GM21825 (cell line): Measurements from ENCODE around the gene ATAD5.
"Not testable (repeated sequence)": the region's sequence is repeated elsewhere in the genome, so short reads cannot be mapped to it uniquely, and the experiment has no call there.

ENCODE experiments used
- ATAC-seq: cut with Tn5 transposase; IDR thresholded peaks from one replicate; pipeline ENCODE4 v1.9.1; 2021; ENCODE audit warnings: mild to moderate bottlenecking, moderate library complexity; ENCODE audit not compliant: unreplicated experiment

The ATAD5 gene

DNA sequence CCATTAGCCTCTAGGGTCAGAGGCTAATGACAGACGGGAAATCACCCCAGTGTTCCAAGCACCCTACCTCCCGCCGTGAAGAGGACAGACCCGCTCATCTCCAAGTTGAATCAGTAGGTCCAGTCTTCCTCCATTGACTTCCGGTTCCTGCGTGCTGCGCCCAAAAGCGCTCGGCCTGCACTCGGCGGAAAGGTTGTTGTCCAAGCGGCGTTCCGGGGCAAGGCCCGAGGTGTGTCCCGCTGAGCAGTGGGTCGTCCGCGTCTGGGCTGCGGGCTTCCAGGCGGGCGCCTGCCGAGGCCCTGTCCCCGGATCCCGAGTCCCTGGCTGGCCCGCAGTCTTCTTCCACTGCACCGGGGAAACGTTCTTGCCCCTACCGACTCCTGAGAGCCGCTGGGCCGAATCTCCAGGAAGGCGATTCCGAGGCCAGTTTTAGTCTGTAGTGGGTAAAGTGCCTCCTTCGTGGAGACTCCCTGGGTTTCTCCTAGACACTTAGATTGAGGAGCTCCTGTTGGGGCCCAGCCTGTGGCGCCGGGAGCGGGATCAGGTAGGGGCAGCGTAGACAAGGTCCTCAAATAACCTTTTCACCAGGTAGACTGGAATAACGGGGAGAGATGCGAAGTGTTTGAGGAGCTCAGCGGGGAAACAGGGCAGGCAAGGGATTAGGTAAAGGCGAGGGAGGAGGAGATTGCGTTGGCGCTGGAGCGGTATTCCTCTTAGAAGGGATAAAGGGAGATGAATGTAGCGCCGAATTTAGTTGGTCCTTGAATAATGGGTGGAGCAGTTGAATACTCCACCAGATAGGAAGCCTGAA is 74.5 kb downstream of the ATAD5 start, which contains the start of gene TEFM:
TSS of gene TEFM (minus strand) at position 138 of the 811 bp plus-strand sequence. CDS start at position 98, 40 bp downstream.
- ATAC-seq: peak; percentile 92

DNA sequence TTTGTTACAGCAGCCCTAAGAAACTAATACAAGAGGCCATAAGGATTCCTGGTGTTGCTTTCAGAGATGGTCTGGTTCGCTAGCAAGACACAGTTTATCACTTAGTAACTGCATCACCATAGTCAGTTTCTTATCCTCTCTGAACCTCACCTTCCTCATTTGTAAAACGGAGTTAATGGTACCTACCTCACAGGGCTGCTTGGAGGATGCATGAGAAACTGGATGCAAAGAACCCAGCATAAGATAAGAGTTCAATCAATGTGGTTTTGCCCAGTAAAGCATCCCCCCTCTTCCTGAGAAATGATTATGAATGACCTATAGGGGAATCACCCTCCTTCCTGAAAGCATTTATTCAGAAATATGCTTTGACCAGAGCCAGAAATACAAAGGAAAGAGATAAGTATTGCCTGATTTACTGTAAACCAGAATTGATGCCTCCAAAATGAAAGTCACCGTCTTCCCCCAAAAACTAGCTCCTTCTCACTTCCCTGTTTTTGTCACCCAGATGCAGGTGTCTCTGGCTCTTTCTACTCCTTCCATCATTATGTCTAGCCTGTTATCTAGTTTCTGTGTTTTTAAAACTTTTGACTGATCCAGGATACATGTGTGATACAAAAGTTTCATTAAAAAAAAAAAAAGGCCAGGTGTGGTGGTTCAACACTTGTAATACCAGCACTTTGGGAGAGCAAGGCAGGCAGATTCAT is 77.1 kb downstream of the ATAD5 start:
- no peak for ATAC-seq

DNA sequence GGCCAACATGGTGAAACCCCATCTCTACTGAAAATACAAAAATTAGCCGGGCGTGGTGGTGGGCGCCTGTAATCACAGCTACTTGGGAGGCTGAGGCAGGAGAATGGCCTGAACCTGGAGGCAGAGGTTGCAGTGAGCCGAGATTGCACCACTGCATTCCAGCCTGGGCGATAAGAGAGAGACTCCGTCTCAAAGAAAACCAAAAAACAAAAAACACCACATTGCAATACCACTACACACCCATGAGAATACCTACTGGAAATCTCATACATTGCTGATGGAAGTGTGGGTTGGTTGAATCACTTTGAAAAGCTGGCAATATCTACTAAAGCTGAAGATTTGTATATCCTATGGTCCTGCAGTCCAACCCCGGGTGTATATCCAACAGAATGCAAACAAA is 78.4 kb downstream of the ATAD5 start:
- not testable (repeated sequence) for ATAC-seq

DNA sequence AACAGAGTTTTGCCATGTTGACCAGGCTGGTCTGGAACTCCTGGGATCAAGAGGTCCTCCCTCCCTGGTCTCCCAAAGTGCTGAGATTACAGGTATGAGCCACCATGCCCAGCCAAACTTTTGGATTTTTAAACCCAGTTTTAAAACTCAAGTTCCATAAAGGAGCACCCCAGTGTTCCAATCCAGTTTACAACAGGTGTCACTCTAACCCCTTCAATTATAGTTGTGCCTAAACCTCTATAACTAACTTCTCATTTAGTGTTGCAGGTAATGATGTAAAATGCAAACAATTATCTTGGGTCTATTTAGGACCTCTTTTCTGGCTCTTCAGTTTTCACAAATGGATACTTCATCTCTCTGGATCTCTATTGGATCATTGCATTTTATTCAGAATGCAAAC is 82.2 kb downstream of the ATAD5 start:
- ATAC-seq: no peak

DNA sequence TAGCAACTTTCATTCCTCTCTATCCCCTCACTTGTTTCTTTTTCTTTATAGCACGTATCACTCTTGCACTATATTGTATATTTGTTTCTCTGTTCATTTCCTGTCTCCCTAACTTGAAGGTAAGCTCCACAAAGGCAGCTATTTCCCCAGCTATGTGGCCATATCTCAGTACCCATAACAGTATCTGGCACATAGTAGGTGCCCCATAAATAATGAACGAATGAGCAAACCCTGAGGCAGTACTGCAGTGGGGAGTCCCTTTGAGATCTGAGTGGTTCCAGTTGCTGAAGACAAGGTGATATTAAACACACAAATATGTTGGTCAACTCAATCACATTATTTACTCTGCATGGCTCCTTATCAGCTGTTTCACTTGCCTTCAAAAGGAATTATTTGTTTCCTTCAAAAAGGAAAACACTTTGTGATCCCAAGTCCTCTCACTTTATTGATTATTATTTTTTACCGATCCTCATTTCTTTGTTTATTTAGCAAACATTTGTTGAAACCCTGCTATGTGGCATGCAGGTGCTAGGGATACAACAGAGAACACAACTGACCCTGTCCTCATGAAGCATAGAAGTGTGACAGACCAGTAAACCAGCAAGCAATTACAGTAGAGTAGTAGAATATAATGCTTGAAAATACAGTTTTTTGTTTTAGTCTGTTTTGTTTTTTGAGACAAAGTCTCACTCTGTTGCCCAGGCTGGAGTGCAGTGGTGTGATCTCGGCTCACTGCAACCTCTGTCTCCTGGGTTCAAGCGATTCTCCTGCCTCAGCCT is 84.3 kb downstream of the ATAD5 start:
- no peak for ATAC-seq

DNA sequence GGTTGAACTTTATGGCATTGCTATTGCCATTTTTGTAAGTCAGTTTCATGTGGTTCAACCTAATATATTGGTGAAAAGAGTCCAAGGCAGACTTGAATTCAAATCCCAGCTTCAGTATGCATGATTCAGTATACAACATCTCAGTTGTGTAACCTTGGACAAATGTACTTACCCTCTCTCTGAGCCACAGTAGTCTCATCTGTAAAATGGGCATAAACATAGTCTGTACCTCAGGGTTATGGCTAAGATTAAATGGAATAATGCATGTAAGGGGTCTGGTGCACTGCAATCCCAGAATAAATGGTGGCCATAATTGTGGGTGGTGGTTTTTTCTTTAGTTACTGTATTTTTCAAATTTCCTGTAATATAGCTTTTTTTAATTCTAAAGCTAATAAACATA is 85.3 kb downstream of the ATAD5 start:
- no peak for ATAC-seq

DNA sequence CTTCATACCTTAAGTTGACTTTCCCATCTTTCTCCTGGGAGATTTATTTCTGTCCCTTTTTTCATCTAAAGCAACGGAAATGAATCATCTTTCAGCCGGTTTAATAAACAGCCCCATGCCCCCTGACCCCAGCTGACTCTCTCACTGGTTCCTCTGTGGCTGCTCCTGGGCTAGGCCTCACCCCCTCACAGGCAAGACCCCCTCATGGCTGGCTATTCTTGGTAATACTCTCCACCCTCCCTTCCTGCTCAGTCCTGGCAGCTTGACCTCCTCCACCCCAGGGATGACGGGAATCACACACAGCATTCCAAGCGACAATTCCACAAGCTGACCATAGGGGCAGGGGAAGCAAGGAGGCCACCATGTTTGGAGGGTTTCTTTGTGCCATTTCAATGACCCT is 88.5 kb downstream of the ATAD5 start:
- no peak for ATAC-seq

DNA sequence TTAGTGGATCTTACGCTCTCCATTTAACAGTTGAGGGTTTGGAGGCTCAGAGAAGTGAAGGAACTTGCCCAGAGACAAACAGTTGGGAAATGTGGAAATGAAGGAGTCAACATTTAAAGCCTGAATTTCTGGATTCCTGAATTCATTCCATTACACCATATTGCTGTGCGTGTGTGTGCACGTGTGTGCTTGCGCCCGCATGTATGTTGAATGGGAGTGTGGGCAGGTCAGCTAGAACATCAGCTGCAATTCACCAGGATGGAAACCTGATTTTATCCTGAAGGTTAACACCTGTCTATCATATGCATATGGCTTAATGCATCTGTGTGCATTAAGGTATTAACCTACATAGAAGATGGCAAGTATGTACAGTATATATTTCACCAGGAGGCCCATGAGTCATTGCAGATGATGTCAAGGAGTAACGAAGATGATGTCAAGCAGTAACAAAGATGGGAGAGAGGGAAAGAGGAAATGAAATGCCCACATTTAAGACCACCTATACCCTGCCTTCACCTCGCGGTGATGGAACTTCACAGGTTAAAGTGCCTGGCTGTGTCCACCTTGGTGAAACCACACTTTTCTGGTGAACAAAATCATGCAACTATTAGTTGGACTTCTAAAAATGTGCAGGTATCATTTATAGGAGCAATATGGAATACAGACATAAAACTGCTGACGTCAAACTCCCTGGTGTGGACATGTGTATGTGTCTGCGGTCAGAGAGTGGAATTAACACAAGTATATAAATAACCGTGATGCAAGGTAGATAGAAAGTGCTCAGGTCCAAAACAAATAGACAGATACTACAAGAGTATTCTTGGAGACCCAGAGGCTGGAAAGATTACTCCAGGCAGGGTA is 89.1 kb downstream of the ATAD5 start:
- ATAC-seq: no peak

DNA sequence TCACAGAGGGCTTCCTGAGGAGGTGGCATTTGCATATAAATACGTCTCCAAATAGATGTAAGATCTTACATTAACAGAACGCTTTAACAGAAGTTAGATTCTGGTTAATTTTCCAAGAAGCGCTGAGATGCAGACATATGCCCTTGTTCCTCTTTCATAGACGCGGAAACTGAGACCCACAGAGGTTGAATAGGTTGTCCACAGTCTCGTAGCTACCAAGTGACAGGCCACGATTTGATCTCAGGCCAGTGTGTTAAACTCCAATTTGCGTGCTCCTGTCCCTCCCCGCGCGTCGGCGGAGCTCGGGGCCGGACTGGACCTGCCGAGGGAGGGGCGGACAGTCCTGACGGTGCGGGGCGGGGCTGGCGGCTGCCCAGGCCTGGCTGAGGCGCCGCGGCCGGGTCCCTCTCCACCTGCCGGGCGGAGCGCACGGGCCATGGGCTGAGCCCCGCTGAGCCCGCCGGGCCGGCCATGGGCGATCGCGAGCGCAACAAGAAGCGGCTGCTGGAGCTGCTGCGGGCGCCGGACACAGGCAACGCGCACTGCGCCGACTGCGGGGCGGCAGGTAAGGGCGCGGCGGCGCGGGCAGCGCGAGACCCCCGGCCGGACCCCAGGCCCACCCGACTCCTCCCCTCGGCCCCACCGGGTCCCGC is 89.9 kb downstream of the ATAD5 start, which contains the start of gene ADAP2:
TSS of gene ADAP2 (plus strand) at position 402 of the 653 bp plus-strand sequence. CDS start at position 472, 70 bp downstream.
- no peak for ATAC-seq

DNA sequence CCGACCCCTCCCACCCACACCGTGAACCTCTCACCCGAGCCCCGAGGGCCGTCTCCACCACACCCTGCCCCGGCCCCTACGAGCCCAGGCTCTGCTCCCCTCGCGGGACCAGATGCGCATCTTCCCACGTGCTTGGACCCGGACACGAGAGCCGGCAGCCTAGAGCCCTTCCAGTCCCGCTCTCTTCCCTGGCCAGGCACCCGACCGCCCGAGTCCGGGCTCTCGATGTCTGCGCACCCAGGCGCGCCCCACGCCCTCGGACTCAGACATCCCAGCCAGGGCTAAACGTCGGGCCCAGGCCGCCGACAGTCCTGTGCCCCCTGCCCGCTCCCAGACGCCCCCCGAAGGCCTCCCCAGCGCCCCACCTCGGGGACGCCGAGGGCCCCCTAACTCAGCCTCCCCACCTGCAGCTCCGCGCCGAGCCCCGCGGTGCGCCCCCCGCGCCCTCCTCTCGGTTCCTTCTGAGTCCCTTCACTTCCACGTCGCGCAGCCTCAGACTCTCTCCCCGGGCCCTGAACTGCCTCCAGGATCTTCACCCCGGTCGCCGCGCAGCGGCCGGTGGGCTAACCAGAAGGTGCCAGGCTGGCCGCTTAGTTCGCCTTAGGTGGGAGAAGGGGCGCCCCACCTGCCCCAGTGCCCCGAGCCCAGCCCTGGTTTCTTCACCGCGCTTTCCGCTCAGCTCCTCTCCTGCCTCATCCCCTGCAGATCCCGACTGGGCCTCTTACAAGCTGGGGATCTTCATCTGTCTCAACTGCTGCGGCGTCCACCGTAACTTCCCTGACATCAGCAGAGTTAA is 90.7 kb downstream of the ATAD5 start:
- no peak for ATAC-seq

DNA sequence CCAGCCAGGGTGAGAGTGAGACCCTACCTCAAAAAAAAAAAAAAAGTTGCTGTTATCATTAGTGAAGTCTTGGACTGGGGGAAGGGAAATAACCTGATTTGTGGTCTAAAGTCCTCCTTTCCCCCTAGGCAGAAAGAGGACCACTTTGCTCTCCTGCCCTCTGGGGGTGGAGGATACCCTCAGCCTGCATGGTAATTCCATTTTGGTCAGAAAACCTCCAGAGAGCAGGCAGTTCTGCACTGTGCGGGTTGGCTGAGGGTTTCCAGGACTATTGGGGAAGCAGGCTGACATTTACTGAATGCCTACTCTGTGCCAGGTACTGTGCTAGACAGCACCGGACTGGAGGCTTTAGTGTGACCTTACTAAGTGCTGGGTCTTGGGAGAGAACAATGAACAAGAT is 92.6 kb downstream of the ATAD5 start:
- no peak for ATAC-seq

DNA sequence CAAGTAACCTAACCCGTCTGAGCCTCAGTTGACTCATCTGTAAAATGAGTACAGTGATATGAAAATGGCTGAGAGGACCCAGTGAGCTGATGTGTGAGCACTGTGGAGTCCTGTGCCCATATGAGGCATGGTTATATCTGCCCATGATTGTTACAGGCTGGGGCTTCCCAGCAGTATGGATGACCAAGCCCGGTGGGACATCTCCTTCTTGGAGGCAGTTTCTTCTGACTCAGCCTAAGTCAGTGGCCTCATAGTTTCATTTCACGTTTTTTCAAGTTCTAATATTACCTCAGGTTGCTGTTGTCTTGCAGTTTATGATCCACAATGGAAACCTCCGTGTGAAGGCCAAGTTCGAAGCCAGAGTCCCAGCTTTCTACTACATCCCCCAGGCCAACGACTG is 94.8 kb downstream of the ATAD5 start:
- no peak for ATAC-seq

DNA sequence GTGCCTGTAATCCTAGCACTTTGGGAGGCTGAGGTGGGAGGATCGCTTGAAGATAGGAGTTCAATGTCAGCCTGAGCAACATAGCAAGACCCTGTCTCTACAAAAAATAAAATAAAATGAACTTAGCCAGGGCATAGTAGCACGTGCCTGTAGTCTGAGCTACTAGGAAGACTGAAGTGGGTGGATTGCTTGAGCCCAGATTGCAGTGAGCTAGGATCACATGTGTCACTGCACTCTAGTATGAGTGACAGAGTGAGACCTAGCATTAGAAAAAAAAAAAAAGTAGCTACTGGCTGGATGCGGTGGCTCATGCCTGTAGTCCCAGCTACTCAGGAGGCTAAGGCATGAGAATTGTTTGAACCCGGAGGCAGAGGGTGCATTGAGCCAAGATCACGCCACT is 96.0 kb downstream of the ATAD5 start:
- ATAC-seq: no peak

DNA sequence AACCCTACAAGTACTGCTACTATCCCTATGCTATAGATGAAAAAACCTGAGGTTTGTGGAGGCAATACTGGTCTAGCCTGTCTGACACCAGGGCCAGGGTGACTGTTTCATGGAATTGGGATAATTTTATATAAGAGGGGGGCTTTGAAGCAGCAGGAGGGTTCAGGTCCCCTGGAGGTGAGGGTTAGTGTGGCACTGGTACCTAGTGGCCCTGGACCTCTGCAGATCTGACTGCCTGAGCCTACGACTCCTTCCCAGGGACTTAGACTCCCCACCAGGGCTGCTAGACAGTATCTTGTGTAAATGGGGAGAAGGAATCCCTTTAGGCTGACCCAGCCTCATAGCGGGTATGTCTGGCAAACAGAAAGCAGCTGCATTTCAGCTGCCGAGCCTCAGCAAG is 96.8 kb downstream of the ATAD5 start:
- no peak for ATAC-seq

DNA sequence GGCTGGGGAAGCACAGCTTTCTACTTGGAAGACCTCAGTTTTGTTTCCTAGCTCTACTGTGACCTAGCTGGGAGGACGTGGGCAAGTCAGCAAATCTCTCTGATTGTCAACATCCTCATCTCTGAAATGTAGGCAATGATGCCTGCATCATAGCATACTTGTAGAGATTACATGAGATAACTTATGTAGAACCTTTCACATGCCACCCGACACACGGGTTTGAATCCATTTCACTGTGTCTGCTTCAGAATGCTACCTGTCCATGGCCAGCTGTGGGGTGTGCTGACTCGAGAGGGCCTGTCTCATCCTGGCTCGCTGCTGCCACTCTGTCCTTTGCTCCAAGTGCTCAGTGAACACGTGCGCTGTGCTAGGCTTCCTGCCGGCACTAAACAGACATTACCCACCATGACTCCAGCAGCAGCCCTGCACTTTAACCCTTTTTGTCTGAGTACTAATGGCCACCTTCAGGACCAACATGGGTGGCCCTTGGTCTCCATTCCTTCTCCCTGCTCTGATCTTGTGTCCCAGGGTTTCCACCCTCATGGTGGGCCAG is 97.4 kb downstream of the ATAD5 start:
- ATAC-seq: no peak

DNA sequence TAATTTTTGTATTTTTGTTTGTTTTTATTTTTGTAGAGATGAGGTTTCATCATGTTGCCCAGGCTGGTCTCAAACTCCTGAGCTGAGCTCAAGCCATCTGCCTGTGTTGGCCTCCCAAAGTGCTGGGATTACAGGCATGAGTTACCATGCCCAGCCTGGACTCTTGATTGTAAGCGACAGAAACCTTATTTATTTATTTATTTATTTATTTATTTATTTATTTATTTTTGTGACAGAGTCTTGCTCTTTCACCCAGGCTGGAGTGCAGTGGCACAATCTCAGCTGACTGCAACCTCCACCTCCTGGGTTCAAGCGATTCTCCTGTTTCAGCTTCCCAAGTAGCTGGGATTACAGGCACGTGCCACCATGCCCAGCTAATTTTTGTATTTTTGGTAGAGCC is 98.1 kb downstream of the ATAD5 start:
- not testable (repeated sequence) for ATAC-seq

DNA sequence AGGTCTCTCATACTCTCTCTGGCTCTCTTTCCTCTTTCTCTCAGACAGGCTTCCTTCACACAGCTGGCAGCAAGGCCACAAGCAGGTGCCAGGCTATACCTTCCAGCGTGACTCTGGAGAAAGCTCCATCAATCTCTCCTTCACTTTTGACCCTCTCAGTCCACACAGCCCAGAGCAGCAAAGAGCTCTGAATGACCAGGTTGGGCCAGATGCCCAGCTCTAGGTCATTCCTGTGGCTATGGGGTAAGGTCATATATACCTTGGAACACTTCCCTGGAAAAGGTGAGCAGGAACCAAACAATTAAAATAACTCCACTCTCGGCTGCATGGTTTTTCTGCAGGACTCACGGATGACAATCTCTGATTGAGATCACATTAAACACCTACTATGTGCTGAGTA is 98.7 kb downstream of the ATAD5 start:
- ATAC-seq: no peak

DNA sequence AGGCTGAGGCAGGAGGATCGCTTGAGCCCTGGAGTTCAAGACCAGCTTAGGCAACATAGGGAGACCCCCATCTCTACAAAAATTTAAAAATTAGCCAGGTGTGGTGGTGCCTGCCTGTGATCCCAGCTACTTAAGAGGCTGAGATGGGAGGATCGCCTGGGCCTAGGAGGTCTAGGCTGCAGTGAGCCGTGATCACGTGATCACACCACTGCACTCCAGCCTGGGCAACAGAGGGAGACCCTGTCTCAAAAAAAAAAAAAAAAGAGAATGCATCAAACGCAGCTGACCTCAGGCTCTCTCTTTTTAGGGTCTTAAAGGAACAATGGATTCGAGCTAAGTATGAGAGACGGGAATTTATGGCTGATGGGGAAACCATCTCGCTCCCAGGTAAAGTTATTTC is 99.8 kb downstream of the ATAD5 start:
- not testable (repeated sequence) for ATAC-seq

DNA sequence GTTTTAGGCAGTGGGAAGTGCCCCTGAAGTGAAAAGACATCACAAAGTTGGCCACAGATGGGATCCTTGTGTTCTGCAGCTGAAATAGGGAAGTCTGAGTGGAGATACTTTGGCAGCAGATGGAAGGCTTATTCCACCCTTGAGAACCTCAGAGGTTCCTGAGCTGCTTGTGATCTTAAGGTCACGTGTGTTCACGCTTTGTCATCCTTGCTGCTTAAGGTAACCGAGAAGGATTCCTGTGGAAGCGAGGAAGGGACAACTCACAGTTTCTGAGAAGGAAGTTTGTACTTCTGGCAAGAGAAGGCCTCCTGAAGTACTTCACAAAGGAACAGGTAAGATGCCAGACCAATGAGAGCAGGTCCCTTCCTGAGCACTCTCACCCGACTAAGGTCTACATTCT is 102.2 kb downstream of the ATAD5 start:
- ATAC-seq: no peak
